GM18505 (cell line): ENCODE measurements around the gene CLASRP.

ENCODE experiments used
- ATAC-seq: cut with Tn5 transposase; IDR thresholded peaks from one replicate; pipeline ENCODE4 v1.9.1; 2021; ENCODE audit not compliant: unreplicated experiment
- POLR2A ChIP-seq: IDR thresholded peaks from 4 replicates; pipeline ENCODE4 v1.6.1; 2011; ENCODE audit warnings: borderline replicate concordance; ENCODE audit not compliant: insufficient read depth, insufficient read length; ENCODE audit errors: extremely low read depth

Gene CLASRP

GRCh38 chr19:45058622-45059159 is 19.8 kb downstream of the CLASRP start:
- ATAC-seq, result no peak
- TF ChIP-seq POLR2A, result no peak

DNA sequence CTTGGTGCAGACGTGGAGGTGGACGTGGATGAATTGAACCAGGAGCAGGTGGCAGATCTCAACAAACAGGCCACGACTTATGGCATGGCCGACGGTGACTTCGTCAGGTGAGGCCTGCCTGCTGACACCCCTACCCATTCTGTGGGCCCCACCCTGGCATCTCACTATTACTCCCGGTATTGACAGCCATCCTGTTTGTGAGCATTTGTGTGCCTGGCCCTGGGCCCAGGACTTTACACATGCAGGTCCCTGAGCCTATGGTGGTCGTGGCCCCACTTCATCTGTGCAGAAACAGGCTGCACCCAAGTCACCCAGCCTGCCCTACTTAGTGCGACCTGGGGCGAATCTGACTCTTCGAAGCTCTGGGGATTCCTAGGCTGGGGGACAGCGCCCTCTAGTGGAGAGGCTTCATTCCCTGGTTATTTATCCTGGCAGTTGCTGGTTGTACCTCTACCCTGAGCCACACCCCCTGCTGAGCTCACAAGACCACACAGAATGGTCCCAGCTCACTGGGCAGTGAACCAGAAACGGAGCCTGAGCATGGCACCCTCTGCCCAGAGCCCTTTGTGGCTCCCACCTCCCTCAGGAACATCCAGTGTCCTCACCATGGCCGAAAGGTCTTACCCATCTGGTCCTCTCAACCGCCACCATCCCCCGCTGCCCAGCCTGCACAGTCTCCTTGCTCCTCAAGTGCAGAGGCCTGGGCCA is 20.6 kb downstream of the CLASRP start:
- no peak for ATAC-seq
- peak; percentile 22 for TF ChIP-seq POLR2A

- no peak for ATAC-seq
- TF ChIP-seq POLR2A, result no peak
Measured at GRCh38 chr19:45061965-45062364, 23.1 kb downstream of the CLASRP start.

GRCh38 chr19:45063851-45064801 is 25.3 kb downstream of the CLASRP start:
- no peak for ATAC-seq

GRCh38 chr19:45066921-45067661 is 28.2 kb downstream of the CLASRP start:
- no peak for TF ChIP-seq POLR2A
- ATAC-seq, result no peak

More at GRCh38 chr19:45063851-45064801, 25.3 kb downstream of the CLASRP start:
- no peak for TF ChIP-seq POLR2A

- no peak for TF ChIP-seq POLR2A
- no peak for ATAC-seq
Measured at GRCh38 chr19:45068041-45068440, 29.2 kb downstream of the CLASRP start.

DNA sequence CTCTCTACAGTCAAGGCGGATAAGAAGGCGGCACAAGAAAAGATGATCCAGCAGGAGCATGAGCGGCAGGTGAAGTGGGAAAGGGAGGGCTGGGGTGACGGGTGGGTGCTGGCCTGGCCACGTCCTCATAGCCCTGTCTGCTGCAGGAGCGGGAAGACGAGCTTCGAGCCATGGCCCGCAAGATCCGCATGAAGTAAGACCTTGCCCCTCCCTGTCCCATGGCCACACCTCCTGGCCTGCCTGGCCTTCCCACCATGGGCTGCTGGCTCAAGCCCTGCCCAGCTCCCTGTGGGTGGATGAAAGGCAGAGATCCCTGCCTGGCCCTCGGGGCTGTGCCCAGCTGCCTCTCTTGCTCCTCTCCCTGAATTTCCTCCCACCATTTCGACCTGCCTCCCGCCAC is 30.2 kb downstream of the CLASRP start:
- no peak for TF ChIP-seq POLR2A
- ATAC-seq, result no peak

DNA sequence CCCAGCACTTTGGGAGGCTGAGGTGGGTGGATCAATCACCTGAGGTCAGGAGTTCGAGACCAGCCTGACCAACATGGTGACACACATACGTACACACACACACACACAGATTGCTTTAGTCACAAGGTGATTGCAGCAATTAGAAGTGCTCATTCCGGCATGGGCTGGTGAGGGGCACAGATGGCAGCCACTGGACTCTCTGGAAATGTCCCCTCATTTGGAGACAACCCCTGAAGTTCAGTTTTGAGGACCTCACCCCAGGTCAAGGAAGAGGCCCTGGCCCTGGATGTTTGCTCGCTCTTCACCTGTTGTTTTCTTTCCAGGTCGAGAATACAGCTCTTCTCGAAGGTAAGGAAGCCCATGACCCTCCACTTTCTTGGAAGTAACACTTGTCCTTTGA is 31.4 kb downstream of the CLASRP start:
- no peak for ATAC-seq
- TF ChIP-seq POLR2A, result peak; percentile 9

- no peak for ATAC-seq
- peak; percentile 25 for TF ChIP-seq POLR2A
Measured at GRCh38 chr19:45070861-45071544, 32.2 kb downstream of the CLASRP start.

DNA sequence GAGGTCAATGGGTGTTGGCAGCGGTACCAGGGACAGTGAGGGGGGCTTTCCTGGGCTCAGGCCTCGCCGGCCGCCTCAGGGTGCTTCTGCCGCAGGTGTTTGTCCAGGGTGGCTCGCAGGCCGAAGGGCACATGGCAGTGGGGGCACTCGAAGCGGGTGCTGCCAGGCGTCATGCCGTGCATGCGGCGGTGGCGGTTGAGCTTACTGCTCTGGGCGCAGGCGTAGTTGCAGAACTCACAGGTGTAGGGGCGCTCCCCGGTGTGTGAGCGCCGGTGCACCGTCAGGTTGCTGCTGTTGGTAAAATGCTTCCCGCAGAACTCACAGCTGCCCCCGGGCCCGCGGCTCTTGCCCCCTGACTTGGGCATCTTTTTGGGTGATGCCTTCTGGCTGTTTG is 32.7 kb downstream of the CLASRP start:
- ATAC-seq, result no peak
- no peak for TF ChIP-seq POLR2A

GRCh38 chr19:45071969-45072790 is 33.3 kb downstream of the CLASRP start:
- TF ChIP-seq POLR2A, result no peak

DNA sequence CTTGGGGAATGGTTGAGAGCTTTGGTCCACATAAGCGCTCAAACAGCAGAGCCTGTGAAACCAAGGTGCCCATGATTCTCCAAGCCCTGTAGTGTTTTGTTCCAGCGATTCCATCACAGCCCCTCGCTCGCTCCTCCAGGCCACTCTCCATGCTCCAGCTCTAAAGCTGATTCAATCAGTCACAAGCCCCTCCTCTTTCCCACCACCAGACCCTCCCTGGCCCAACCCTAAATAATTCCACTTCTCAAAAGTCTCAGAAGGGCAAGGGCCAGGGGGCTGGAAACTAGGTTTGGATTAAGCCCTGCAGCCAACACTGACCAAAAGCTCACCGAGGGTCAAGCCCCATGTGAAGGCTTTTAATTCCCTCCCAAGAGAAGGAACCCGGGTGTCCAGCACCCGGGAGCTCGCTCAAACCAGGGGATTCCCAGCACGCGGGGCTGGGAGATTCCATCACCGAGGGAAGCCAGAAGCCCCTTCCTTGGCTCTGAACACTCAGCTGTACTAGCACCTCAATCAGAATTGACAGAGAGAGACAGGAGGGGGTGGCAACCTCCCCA is 36.0 kb downstream of the CLASRP start:
- TF ChIP-seq POLR2A, result no peak
- no peak for ATAC-seq

More at GRCh38 chr19:45071969-45072790, 33.3 kb downstream of the CLASRP start:
- ATAC-seq, result no peak
